Peyer's patch (tissue), 4 donors: Measurements from ENCODE around the gene MAPK8IP1.

Source experiments
- CTCF ChIP-seq, 6 experiments: fragments of 450-650 bp in 4 of 6; fragments of 200-600 bp in 2 of 6; sonication (generic) in 1 of 6; IDR thresholded peaks; one replicate each; pipeline ENCODE4 v1.5.1; 2017 to 2019; ENCODE audit warnings: antibody characterized with exemption in 6 of 6, mild to moderate bottlenecking in 3 of 6, moderate library complexity in 1 of 6
- POLR2A ChIP-seq, 2 donors: fragments of 450-650 bp; IDR thresholded peaks; one replicate each; pipeline ENCODE4 v1.5.1; 2017; ENCODE audit warnings: antibody characterized with exemption in 2 of 2, mild to moderate bottlenecking in 2 of 2, moderate library complexity in 2 of 2

- TF ChIP-seq CTCF (IDR thresholded peaks at IDR 0.05) (no peak), POLR2A (IDR thresholded peaks at IDR 0.05) (no peak)
These were observed 22.5 kb downstream of the MAPK8IP1 start for GRCh38 chr11:45907911-45908370.
